ENCODE data around the gene SREBF1. TPM values are rescaled to one million over a fixed set of nuclear protein-coding genes. Genes with fewer than 3 reads are reported as not detected.
A peak's percentile ranks its signal among the peaks of the same experiment; 100 is the strongest.

Gene SREBF1
- total RNA-seq, 3 donors from 2014 or later (not counting 1 experiment from before 2014, with no cell fraction given), result 80.7 to 208 (median 119) TPM

- Histone ChIP-seq H3K4me3 (ENCODE audit: low read length) (no peak overlapping the region), H3K27ac (ENCODE audit: low read length) (no peak overlapping the region), H3K36me3 (ENCODE audit: control insufficient read depth, insufficient read depth, low read length) (no peaks in the 10 kb centered on the region), H3K9me3 (ENCODE audit: control insufficient read depth, insufficient read depth, low read length) (no peaks in the 10 kb centered on the region), H3K4me1 (ENCODE audit: control insufficient read depth, insufficient read depth, low read length) (peaks cover 21% of the 10 kb centered on the region), H3K27me3 (ENCODE audit: control insufficient read depth, insufficient read depth, low read length) (no peaks in the 10 kb centered on the region)
- no peak for TF ChIP-seq CTCF (IDR thresholded peaks at IDR 0.05)
- Mint-ChIP-seq H3K9me3 (no peaks in the 10 kb centered on the region), H3K27me3 (ENCODE audit: low read depth in 2 of 2) (no peaks in the 10 kb centered on the region), H3K27ac (no peak overlapping the region), H3K4me3 (no peak overlapping the region), H3K4me1 (peaks cover 23 to 30% of the 10 kb centered on the region in 2 donors), H3K36me3 (no peaks in the 10 kb centered on the region)
- WGBS (ENCODE audit: insufficient coverage), result 48% methylated on average over 3 of the region's 3 CpGs
- DNase-seq, result no peak
- intact Hi-C loops (cut with micrococcal nuclease), result no loop called here
- ATAC-seq, result no peak
Observed at GRCh38 chr17:17772231-17772630, 64.6 kb downstream of the SREBF1 start.

GRCh38 chr17:17771498-17772201 lies 65.1 kb downstream of the SREBF1 start:
- WGBS (ENCODE audit: insufficient coverage), result 98% methylated on average over 10 of the region's 10 CpGs
- H3K4me1 ChIP-seq (ENCODE audit: control insufficient read depth, insufficient read depth, low read length), result peaks cover 26% of the 10 kb centered on the region

GRCh38 chr17:17770632-17771044 lies 66.1 kb downstream of the SREBF1 start:
- H3K9me3 ChIP-seq (ENCODE audit: control insufficient read depth, insufficient read depth, low read length), result no peaks in the 10 kb centered on the region
- intact Hi-C loops (cut with micrococcal nuclease), result no loop called here
- Mint-ChIP-seq H3K27me3 (ENCODE audit: low read depth in 2 of 2) (no peaks in the 10 kb centered on the region), H3K4me3 (no peak overlapping the region), H3K9me3 (no peaks in the 10 kb centered on the region), H3K27ac (no peak overlapping the region), H3K4me1 (peaks cover 34 to 45% of the 10 kb centered on the region in 2 donors), H3K36me3 (no peaks in the 10 kb centered on the region)
- no peaks in the 10 kb centered on the region for H3K27me3 ChIP-seq (ENCODE audit: control insufficient read depth, insufficient read depth, low read length)
- peaks cover 36% of the 10 kb centered on the region for H3K4me1 ChIP-seq (ENCODE audit: control insufficient read depth, insufficient read depth, low read length)
- DNase-seq (no peak), ATAC-seq (no peak)
- no peak overlapping the region for H3K27ac ChIP-seq (ENCODE audit: low read length)
- TF ChIP-seq CTCF (IDR thresholded peaks at IDR 0.05), result no peak
- H3K4me3 ChIP-seq (ENCODE audit: low read length), result no peak overlapping the region
- 95% methylated on average over 13 of the region's 13 CpGs for WGBS (ENCODE audit: insufficient coverage)
- peaks cover under 1% of the 10 kb centered on the region for H3K36me3 ChIP-seq (ENCODE audit: control insufficient read depth, insufficient read depth, low read length)

More at GRCh38 chr17:17771498-17772201, 65.1 kb downstream of the SREBF1 start:
- Mint-ChIP-seq H3K4me3 (no peak overlapping the region), H3K4me1 (peaks cover 25 to 35% of the 10 kb centered on the region in 2 donors), H3K27me3 (ENCODE audit: low read depth in 2 of 2) (no peaks in the 10 kb centered on the region), H3K27ac (peak overlapping the region in 1 of 2 donors; percentile 17), H3K9me3 (no peaks in the 10 kb centered on the region), H3K36me3 (no peaks in the 10 kb centered on the region)
- no peak for DNase-seq
- Histone ChIP-seq H3K27me3 (ENCODE audit: control insufficient read depth, insufficient read depth, low read length) (no peaks in the 10 kb centered on the region), H3K27ac (ENCODE audit: low read length) (no peak overlapping the region), H3K4me3 (ENCODE audit: low read length) (no peak overlapping the region), H3K36me3 (ENCODE audit: control insufficient read depth, insufficient read depth, low read length) (no peaks in the 10 kb centered on the region), H3K9me3 (ENCODE audit: control insufficient read depth, insufficient read depth, low read length) (no peaks in the 10 kb centered on the region)
- no peak for TF ChIP-seq CTCF (IDR thresholded peaks at IDR 0.05)
- ATAC-seq, result no peak
- intact Hi-C loops (cut with micrococcal nuclease), result no loop called here

Data from natural killer cell (primary cell).